Measurements from ENCODE around the gene BARHL2. TPM values are rescaled to one million over a fixed set of nuclear protein-coding genes. Genes with fewer than 3 reads are reported as not detected.

Gene BARHL2
- polyA plus RNA-seq, 1 experiment = not detected

- Histone ChIP-seq H3K4me3 (ENCODE audit: low read depth, low read length) (no peak overlapping the region), H3K27ac (ENCODE audit: low read depth, low read length) (no peak overlapping the region), H3K27me3 (ENCODE audit: control insufficient read depth, insufficient read depth, low read length) (peaks cover 89% of the 10 kb centered on the region), H3K9me3 (ENCODE audit: control insufficient read depth, insufficient read depth, low read length) (peaks cover 13% of the 10 kb centered on the region; the same call in 1 of the 2 replicates)
- no peak for TF ChIP-seq CTCF (IDR thresholded peaks at IDR 0.05; ENCODE audit: low read depth, low read length)
- ChIA-PET POLR2A (no interaction called here), CTCF (no interaction called here)
- DNase-seq (ENCODE audit: low read depth, low spot score) = no peak
Observed at GRCh38 chr1:90713741-90714509, 3.2 kb downstream of the BARHL2 start.

GRCh38 chr1:90712915-90713730 lies 4.0 kb downstream of the BARHL2 start:
- H3K4me3 ChIP-seq (ENCODE audit: low read depth, low read length) = no peak overlapping the region
- H3K27me3 ChIP-seq (ENCODE audit: control insufficient read depth, insufficient read depth, low read length) = peaks cover 89% of the 10 kb centered on the region
- no peak for TF ChIP-seq CTCF (IDR thresholded peaks at IDR 0.05; ENCODE audit: low read depth, low read length)
- POLR2A ChIA-PET = no interaction called here
- no peak overlapping the region for H3K27ac ChIP-seq (ENCODE audit: low read depth, low read length)
- H3K9me3 ChIP-seq (ENCODE audit: control insufficient read depth, insufficient read depth, low read length) = peaks cover 7% of the 10 kb centered on the region; the same call in 1 of the 2 replicates
- DNase-seq (ENCODE audit: low read depth, low spot score) = no peak
- CTCF ChIA-PET = no interaction called here

- no peak for DNase-seq (ENCODE audit: low read depth, low spot score)
- CTCF ChIA-PET = no interaction called here
- H3K4me3 ChIP-seq (ENCODE audit: low read depth, low read length) = no peak overlapping the region
Observed at GRCh38 chr1:90712153-90712856, 4.8 kb downstream of the BARHL2 start.

GRCh38 chr1:90711696-90712095 lies 5.4 kb downstream of the BARHL2 start:
- Histone ChIP-seq H3K27me3 (ENCODE audit: control insufficient read depth, insufficient read depth, low read length) (peaks cover 92% of the 10 kb centered on the region), H3K27ac (ENCODE audit: low read depth, low read length) (no peak overlapping the region), H3K4me3 (ENCODE audit: low read depth, low read length) (no peak overlapping the region), H3K9me3 (ENCODE audit: control insufficient read depth, insufficient read depth, low read length) (peaks cover 5% of the 10 kb centered on the region; the same call in 1 of the 2 replicates)
- ChIA-PET CTCF (interaction anchor here (0.9 to 1.2 kb wide), 3 partner anchors 10 to 571 kb away, joined by 3 to 7 read pairs (median 4); no protein-coding TSS in a partner anchor), POLR2A (no interaction called here)
- no peak for DNase-seq (ENCODE audit: low read depth, low spot score)
- no peak for TF ChIP-seq CTCF (IDR thresholded peaks at IDR 0.05; ENCODE audit: low read depth, low read length)

More at GRCh38 chr1:90712153-90712856, 4.8 kb downstream of the BARHL2 start:
- H3K27ac ChIP-seq (ENCODE audit: low read depth, low read length) = no peak overlapping the region
- H3K9me3 ChIP-seq (ENCODE audit: control insufficient read depth, insufficient read depth, low read length) = peaks cover 7% of the 10 kb centered on the region; the same call in 1 of the 2 replicates
- no peak for TF ChIP-seq CTCF (IDR thresholded peaks at IDR 0.05; ENCODE audit: low read depth, low read length)
- peaks cover 92% of the 10 kb centered on the region for H3K27me3 ChIP-seq (ENCODE audit: control insufficient read depth, insufficient read depth, low read length)
- POLR2A ChIA-PET = no interaction called here
